ENCODE data around the gene RHEX.

The RHEX gene

DNA sequence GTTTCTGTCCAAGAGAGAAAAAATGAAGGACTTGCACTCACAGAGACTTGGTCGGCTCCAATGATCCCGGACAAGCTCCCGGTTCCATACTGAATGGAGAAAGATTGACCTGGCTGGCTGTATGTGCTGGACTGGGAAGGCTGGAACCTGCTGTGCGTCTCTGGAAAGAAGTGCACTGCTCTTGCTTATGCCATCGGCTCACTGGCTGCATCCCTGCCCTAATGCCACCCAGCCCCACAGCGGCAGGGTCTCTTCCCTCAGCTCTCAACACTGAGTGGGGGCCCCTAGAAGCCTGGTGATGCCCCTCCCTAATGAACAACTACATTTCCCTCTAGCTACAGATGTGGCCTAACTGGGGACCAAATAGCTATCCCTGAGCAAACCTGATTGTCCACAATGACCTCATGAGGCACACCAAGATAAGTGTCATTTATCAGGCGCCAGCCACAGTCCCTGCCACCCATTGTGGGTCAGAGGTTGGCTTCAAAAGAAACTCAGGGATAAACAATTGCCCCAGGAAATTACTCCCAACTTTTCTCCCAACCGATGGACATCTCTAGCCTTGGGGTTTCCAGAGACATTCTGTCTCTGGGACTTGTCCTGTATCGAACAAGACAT is 31.9 kb upstream of the RHEX start:
- TF ChIP-seq, protein P1, sequence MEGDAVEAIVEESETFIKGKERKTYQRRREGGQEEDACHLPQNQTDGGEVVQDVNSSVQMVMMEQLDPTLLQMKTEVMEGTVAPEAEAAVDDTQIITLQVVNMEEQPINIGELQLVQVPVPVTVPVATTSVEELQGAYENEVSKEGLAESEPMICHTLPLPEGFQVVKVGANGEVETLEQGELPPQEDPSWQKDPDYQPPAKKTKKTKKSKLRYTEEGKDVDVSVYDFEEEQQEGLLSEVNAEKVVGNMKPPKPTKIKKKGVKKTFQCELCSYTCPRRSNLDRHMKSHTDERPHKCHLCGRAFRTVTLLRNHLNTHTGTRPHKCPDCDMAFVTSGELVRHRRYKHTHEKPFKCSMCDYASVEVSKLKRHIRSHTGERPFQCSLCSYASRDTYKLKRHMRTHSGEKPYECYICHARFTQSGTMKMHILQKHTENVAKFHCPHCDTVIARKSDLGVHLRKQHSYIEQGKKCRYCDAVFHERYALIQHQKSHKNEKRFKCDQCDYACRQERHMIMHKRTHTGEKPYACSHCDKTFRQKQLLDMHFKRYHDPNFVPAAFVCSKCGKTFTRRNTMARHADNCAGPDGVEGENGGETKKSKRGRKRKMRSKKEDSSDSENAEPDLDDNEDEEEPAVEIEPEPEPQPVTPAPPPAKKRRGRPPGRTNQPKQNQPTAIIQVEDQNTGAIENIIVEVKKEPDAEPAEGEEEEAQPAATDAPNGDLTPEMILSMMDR (IDR thresholded peaks at IDR 0.05; ENCODE audit: extremely low read depth, missing control alignments) = no peak
- no peak for DNase-seq (ENCODE audit: low spot score)

DNA sequence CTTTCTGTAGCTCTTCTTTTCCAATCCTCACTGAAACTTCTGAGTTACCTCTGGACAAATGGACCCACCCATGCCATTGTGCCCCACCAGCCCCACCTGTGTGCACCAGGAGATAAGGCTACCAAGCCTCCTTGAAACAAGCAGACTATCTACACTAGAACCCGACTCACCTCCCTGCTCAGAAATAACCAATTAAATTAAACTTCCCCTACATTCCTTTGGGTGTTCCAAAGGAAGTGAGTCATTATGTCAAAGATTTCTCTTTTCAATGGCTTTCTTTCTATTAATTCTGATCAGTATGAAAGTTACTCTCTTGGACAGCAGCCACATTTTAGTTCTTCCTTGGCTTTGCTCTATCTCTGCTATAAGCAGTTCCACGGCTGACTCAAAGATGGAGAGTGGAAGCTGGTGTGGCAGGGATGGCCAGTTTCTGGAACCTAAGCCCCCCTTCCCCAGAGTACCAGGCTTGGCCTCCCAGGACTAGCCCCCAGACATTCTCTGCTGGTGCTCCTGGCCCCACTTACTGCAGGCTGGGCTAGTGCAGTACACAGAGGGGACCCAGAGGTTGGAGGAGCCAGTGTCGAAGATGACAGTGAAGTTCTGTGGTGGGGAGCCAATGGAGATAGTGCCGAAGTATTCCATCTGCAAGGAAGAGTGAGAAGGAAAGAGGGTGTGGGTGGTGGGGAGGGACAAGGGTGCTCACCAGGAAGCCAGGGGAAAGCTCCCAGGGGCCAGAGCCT is 31.2 kb upstream of the RHEX start:
- TF ChIP-seq, protein P1 (IDR thresholded peaks at IDR 0.05; ENCODE audit: extremely low read depth, missing control alignments) = no peak
- no peak for DNase-seq (ENCODE audit: low spot score)

DNA sequence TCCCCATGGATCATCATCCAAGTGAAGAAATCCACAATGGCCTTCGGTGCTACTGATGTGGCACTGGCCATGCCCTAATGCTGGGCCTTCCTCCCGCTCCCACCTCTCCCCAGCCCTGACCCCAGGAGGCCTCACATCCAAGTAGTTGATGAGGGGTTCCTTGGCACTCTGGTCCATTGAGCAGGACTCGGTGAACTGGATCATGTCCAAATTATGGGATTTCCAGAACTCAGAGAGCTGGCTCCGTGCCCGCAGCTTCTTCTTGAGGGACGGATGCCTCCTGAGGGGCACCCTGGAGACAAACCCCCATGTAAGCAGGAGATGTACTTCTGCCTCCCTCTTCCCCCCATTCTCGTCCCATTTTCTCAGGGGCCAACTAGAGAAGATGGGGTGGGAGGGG is 30.2 kb upstream of the RHEX start:
- DNase-seq (ENCODE audit: low spot score) = no peak
- TF ChIP-seq, protein P1 (IDR thresholded peaks at IDR 0.05; ENCODE audit: extremely low read depth, missing control alignments) = no peak

DNA sequence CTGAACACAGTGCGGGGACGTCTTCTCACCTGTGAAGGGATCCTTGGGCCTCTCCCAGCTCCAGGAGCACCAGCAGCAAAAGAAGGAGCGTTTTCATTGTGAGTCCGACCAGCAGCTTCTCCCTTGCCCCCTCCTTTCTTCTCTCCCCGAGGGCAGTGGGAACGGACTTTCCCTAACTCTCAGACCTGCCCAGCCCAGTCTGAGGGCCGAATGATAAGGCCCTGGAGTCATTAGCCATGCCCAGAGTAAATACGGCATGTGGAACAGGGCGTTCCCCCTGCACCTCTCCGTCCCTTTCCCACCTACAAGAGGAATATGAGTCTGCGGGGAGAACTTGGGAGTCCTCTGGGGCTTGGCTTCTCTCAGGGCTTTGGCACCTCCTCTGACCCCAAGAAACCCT is 29.3 kb upstream of the RHEX start, which contains the start of gene CTSE:
CTSE (minus strand) TSS at position 201 of the 400 bp plus-strand sequence; CDS start at position 97, 104 bp downstream.
- DNase-seq (ENCODE audit: low spot score) = no peak
- TF ChIP-seq, protein P1 (IDR thresholded peaks at IDR 0.05; ENCODE audit: extremely low read depth, missing control alignments) = no peak

DNA sequence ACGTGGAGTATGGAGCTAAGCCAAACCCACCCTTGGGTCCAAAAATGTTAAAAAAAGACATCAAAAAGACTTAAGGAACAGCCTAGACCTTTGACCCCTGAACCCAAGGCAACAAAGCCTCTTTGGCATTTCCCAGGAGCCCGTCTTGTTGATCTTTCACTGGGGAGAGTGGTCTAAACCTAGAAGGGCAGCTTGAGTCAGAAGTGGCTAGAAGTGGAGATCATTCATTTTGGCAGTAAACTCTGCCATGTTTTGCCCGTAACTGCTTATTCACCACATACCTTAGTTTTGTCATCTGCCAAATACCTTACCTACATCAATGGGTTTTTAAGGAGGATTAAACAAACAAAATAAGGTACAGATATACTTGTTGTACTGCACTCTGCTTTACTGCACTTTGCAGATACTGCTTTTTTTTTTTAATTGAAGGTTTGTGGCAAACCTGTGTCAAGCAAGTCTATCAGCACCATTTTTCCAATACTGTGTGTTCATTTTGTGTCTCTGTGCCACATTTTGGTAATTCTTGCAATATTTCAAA is 27.6 kb upstream of the RHEX start:
- TF ChIP-seq, protein P1 (IDR thresholded peaks at IDR 0.05; ENCODE audit: extremely low read depth, missing control alignments) = no peak
- no peak for DNase-seq (ENCODE audit: low spot score)

DNA sequence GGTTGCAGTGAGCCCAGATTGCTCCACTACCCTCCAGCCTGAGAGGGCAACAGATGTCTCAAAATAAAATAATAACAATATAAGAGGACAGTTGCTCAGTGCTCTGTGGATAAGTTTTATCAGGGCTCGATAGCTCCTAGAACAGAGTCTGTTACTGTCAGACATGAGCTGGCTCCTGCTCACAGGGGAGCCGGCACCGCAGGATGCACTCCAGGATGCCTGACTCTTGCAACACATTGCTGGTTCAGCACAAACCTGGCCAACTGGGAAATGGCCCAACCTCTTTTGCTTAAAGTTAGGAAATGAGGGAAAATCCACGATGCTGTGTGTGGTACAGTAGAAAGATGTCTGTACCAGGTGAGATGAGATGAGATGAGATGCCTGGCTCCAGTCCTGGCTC is 23.5 kb upstream of the RHEX start:
- TF ChIP-seq, protein P1 (IDR thresholded peaks at IDR 0.05; ENCODE audit: extremely low read depth, missing control alignments) = no peak
- no peak for DNase-seq (ENCODE audit: low spot score)

DNA sequence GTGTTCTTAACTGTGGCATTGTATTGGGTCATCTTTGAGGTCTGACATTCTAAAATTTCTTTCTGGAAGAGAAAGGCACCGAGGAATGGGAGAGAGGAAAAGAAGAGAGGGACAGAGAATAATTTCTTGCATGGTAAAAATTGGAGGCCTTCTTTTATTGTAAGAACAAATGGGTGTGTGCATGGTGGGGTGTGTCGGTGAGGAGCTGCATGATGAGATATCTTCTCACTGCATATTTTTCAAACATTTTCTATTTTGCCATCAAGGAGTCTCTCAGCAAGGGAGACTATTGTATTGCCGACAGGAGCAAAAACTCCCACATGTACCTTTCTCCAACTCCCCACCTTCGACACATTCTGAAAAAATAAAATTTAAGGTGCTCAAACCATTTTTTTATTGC is 22.8 kb upstream of the RHEX start:
- TF ChIP-seq, protein P1 (IDR thresholded peaks at IDR 0.05; ENCODE audit: extremely low read depth, missing control alignments) = no peak
- no peak for DNase-seq (ENCODE audit: low spot score)

All from GM20000 (cell line).